SKM-1 (cell line): ENCODE measurements around the gene DPP4.
"Not testable (repeated sequence)": the region's sequence is repeated elsewhere in the genome, so short reads cannot be mapped to it uniquely, and the experiment has no call there.

Experiments used
- DNase-seq: peaks from one replicate; lab custom pipeline; 2025; ENCODE audit not compliant: unreplicated experiment; lab: John Stamatoyannopoulos, UW

The DPP4 gene

DNA sequence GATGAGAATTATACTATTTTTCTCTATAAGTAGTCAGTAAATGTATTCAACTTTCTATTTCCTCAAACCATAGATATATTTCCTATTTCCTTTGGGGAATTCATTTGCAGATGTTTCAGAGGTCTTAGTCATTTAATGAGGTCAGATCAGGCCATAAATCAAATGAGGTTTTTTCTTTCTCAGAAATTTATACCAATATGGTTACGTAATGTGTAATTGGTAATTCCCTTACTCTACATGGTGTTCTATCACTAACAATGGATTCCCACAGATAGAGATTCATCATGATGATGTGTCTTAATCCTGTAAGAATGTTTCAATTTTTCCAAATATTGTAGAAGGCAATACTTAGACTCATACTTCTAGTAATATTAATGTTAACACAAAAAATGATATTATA is 108.0 kb downstream of the DPP4 start:
- no peak for DNase-seq

DNA sequence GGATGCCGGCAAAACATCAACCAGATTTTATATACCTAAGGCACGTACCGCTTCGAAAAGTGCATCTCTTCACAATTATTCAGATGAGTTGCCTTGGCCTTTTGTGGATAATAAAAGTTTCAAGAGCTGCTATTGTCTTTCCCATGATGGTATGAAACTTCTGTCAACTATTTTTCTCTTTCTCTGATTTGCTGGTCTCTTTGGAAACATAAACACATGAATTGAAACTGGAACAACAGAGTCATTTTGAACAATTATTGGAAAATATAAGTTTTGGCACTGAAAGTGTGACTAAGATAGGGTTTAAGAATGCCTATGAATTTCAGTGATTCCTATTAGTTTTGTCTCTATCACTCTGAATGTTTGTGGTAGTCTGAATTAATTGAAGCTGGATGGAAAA is 109.9 kb downstream of the DPP4 start:
- no peak for DNase-seq

- DNase-seq: no peak
Measured at GRCh38 chr2:161962160-161962559, 111.9 kb downstream of the DPP4 start.

DNA sequence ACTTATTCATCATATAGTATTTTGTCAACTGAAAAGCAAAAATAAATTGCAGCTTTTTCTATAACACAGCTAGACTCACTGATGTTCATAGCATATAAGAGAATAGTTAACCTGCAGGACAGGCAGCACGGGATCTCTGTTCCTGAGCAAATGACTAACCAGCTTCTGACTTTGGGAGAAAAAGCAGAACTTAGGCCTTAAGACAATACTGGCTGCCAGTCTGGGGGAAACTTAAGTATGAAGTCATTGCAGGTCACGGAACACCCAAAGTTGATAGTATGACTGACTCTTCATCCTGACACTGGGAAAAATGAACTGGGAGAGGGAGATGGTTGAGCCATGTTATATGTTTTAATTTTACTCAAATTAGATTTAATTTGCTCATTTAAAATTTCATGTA is 113.0 kb downstream of the DPP4 start:
- DNase-seq: no peak

DNA sequence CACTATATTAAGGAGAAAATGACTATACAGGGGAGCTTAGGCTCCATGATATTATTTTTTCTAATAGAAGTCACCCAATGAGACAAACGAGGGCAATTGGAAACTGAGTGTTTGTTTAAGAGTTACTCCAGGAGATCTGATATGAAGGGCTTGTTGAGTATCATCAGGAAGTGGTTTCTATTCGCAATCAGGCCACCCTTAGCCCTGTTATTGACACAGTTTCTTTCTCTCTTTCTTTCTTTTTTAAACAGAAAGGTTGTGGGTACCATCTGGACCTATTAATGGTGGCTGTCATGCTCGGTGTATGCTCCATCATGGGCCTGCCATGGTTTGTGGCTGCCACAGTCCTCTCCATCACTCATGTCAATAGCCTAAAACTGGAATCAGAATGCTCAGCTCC is 117.3 kb downstream of the DPP4 start:
- DNase-seq: no peak

DNA sequence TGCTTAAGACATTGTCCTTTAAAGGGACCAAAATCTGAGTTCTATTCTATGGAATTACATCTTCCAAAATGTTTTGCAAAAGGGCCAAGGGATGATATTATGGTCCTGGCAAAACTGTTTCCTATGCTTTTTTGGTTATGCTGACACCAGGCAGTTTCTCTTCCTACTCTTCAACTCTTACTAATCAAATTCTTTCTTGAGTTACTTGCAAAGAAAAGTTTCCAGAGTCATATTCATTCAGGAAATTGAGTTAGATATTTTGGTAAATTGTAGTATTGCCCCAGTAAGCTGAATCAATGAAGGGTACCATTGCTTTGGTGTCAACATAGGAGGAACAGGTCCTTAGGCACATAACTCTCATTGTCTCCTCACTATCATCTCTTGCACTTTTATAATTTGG is 118.8 kb downstream of the DPP4 start:
- no peak for DNase-seq

DNA sequence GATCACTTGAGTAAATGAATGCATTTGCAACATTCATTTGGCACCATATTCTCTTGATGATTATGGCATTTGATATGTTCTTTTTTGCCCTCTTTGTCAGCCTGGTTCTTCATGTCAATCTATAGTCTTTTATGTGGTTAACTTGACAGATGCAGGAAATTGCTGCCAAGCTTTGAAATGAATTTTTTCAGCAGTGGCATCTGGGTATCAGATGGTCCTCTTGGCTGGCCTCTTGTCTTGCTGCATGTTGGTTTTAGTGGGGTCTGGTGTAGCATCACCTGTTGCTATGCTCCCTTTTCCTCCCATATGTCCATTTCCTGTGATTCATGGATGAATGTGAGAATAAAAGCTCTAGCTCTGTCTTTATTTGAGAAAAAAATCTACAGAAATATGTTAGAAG is 119.9 kb downstream of the DPP4 start:
- no peak for DNase-seq

- DNase-seq: not testable (repeated sequence)
Measured at GRCh38 chr2:161953367-161953766, 120.6 kb downstream of the DPP4 start.

DNA sequence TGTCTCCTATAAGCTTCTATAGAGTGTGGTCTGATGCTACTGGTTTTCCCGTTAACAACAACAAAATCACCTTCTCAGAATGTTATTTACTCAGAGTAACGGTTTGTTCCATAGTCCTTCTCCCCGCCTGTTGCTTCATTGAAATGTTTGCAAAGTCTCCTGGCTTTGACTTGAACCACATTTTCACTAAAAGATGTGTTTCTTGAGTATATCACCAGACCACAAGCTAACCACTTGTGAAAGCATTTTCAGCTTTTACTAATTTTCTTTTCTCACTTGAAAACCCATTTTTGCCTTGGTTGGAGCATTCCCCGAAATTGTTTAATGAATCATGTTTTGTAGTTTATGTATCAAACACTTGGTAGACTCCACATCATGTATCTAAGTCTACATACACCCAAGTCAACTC is 121.2 kb downstream of the DPP4 start:
- DNase-seq: no peak

- DNase-seq: no peak
Measured at GRCh38 chr2:161947836-161948235, 126.2 kb downstream of the DPP4 start.

GRCh38 chr2:161947406-161947805 is 126.6 kb downstream of the DPP4 start:
- DNase-seq: no peak

- DNase-seq: peak; percentile 28
Measured at GRCh38 chr2:161946489-161947107, 127.4 kb downstream of the DPP4 start.

- no peak for DNase-seq
Measured at GRCh38 chr2:161943011-161943410, 131.0 kb downstream of the DPP4 start.
